Stimulated activated memory B cell treated with anti-CD40 and anti-IgM and Interleukin-4, amounts not matched to agents 10 μg/mL and 1 μg/mL and 100 μg/mL, for 72 hours (primary cell): ENCODE data around the gene OR12D2.
"Not testable (repeated sequence)": the region's sequence is repeated elsewhere in the genome, so short reads cannot be mapped to it uniquely, and the experiment has no call there.

ENCODE experiments used
- ATAC-seq: fragments of 150-1000 bp; cut with Tn5 transposase; 2 replicates; pipeline ENCODE4 v1.10.0; 2021
- H3K27ac Mint-ChIP-seq: one replicate; pipeline ENCODE4 v1.8.0; 2022; ENCODE audit warnings: mild to moderate bottlenecking, mixed read lengths
- H3K27me3 Mint-ChIP-seq: one replicate; pipeline ENCODE4 v1.8.0; 2022; ENCODE audit warnings: mixed read lengths
- H3K36me3 Mint-ChIP-seq: one replicate; pipeline ENCODE4 v1.8.0; 2022; ENCODE audit warnings: mixed read lengths
- H3K4me1 Mint-ChIP-seq: one replicate; pipeline ENCODE4 v1.8.0; 2022; ENCODE audit warnings: mixed read lengths
- H3K4me3 Mint-ChIP-seq: one replicate; pipeline ENCODE4 v1.8.0; 2022; ENCODE audit warnings: mild to moderate bottlenecking, moderate library complexity, mixed read lengths
- H3K9me3 Mint-ChIP-seq: one replicate; pipeline ENCODE4 v1.8.0; 2022; ENCODE audit warnings: mixed read lengths

The OR12D2 gene

DNA sequence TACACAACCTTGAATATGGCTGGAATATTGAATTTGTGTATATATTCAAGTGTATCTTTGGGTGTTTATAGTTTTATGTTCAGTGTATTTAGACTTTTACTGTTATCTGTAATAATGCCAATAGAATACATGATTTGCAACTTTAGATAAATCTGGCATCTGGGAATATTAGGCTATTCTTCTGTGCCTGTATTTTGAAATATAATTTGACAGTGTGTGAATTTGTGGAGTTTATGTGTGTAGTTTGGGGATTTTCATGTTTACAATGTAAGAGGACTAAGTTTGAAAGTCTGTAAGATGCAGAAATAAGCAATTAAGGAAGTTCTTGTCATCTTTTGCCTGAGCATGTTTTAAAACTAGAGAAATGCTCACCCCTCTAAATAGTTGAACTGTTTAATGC is 43.6 kb downstream of the OR12D2 start, which contains the start of gene OR10C1:
Gene OR10C1, plus strand, starts transcription at position 301 of the 400 bp plus-strand sequence. CDS start 710 bp downstream, outside the sequence.
- no peak within 1 kb of the TSS for H3K4me3 Mint-ChIP-seq
- ATAC-seq: no peak
- no peaks in the 10 kb centered on the region for H3K4me1 Mint-ChIP-seq
- no peaks in the 10 kb centered on the region for H3K36me3 Mint-ChIP-seq
- H3K9me3 Mint-ChIP-seq: no peaks in the 10 kb centered on the region
- H3K27ac Mint-ChIP-seq: no peak within 1 kb of the TSS
- H3K27me3 Mint-ChIP-seq: peaks cover 26% of the 10 kb centered on the region

DNA sequence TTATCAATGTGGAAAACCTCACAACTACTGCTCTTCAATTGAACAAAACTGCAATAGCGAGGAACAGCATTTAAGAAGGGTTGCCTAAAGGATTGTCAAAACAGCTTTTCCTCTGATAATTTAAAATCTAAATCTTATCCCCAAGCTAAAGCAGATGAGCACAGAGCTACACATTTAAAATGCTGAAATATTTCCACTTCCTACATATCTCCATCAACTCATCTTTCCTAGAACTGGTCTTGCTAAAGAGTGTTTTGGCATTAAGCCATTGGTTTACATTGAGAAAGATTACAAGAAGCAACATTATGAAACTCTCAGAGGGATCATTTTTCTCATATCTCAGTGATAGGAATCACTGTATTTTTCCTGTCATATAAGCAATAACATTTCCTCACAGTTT is 47.3 kb downstream of the OR12D2 start:
- peaks cover 7% of the 10 kb centered on the region for H3K9me3 Mint-ChIP-seq
- H3K36me3 Mint-ChIP-seq: no peaks in the 10 kb centered on the region
- H3K4me1 Mint-ChIP-seq: no peaks in the 10 kb centered on the region
- no peak overlapping the region for H3K4me3 Mint-ChIP-seq
- H3K27ac Mint-ChIP-seq: no peak overlapping the region
- H3K27me3 Mint-ChIP-seq: peaks cover 46% of the 10 kb centered on the region
- no peak for ATAC-seq

DNA sequence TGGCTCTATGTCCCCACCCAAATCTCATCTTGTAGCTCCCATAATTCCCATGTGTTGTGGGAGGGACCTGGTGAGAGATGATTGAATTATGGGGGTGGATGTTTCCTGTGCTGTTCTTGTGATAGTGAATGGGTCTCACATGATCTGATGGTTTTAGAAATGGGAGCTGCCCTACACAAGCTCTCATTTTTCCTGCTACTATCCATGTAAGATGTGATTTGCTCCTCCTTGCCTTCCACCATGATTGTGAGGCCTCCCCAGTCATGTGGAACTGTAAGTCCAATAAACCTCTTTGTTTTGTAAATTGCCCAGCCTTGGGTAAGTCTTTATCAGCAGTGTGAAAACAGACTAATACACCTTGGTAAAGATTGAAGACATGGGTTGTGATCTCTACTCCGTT is 48.6 kb downstream of the OR12D2 start:
- not testable (repeated sequence) for H3K9me3 Mint-ChIP-seq, H3K36me3 Mint-ChIP-seq, H3K4me3 Mint-ChIP-seq, ATAC-seq, H3K4me1 Mint-ChIP-seq, H3K27ac Mint-ChIP-seq
- H3K27me3 Mint-ChIP-seq: peaks cover 52% of the 10 kb centered on the region
